Measurements from ENCODE around the gene TFDP1. TPM values are rescaled to one million over a fixed set of nuclear protein-coding genes. Genes with fewer than 3 reads are reported as not detected.

Gene TFDP1
- total and polyA plus RNA-seq, 7 donors, result 26.5 to 57.1 (median 40.2) TPM

- Histone ChIP-seq H3K27me3 (no peaks in the 10 kb centered on the region), H3K4me3 (no peak overlapping the region), H3K9me3 (no peaks in the 10 kb centered on the region), H3K4me1 (no peaks in the 10 kb centered on the region), H3K36me3 (peaks cover 0 to 14% (median 0%) of the 10 kb centered on the region in 4 donors), H3K27ac (no peak overlapping the region)
- WGBS, 2 donors, result 90 to 91% methylated on average over 15 of the region's 15 CpGs
- DNase-seq, result no peak
- no peak for TF ChIP-seq CTCF (IDR thresholded peaks at IDR 0.05)
- no peak for TF ChIP-seq EP300 (IDR thresholded peaks at IDR 0.05)
- TF ChIP-seq POLR2A (IDR thresholded peaks at IDR 0.05), result no peak
- no peak for TF ChIP-seq POLR2AphosphoS5 (IDR thresholded peaks at IDR 0.05)
- intact Hi-C loops (cut with DNase I), result no loop called here
Observed at GRCh38 chr13:113602291-113602988, 17.9 kb downstream of the TFDP1 start.

- H3K4me1 ChIP-seq, result no peaks in the 10 kb centered on the region
- H3K27ac ChIP-seq, result no peak overlapping the region
- H3K4me3 ChIP-seq, result no peak overlapping the region
- TF ChIP-seq POLR2AphosphoS5 (IDR thresholded peaks at IDR 0.05), result no peak
- TF ChIP-seq EP300 (IDR thresholded peaks at IDR 0.05), result no peak
- TF ChIP-seq POLR2A (IDR thresholded peaks at IDR 0.05), result no peak
- no peak for TF ChIP-seq CTCF (IDR thresholded peaks at IDR 0.05)
- no peak for DNase-seq
- intact Hi-C loops (cut with DNase I), result no loop called here
- H3K9me3 ChIP-seq, result no peaks in the 10 kb centered on the region
- 86 to 91% methylated on average over 13 of the region's 13 CpGs for WGBS, 2 donors
- H3K27me3 ChIP-seq, result no peaks in the 10 kb centered on the region
- peaks cover 0 to 6% (median 0%) of the 10 kb centered on the region in 4 donors for H3K36me3 ChIP-seq
Observed at GRCh38 chr13:113603116-113603710, 18.7 kb downstream of the TFDP1 start.

- no peaks in the 10 kb centered on the region for H3K4me1 ChIP-seq
- WGBS, 2 donors, result 91 to 93% methylated on average over 1 of the region's 1 CpG
- no peaks in the 10 kb centered on the region for H3K9me3 ChIP-seq
- intact Hi-C loops (cut with DNase I), result no loop called here
- no peaks in the 10 kb centered on the region for H3K27me3 ChIP-seq
- peaks cover 0 to 4% (median 0%) of the 10 kb centered on the region in 4 donors for H3K36me3 ChIP-seq
- no peak overlapping the region for H3K27ac ChIP-seq
- no peak overlapping the region for H3K4me3 ChIP-seq
- TF ChIP-seq POLR2AphosphoS5 (IDR thresholded peaks at IDR 0.05) (no peak), EP300 (IDR thresholded peaks at IDR 0.05) (no peak), POLR2A (IDR thresholded peaks at IDR 0.05) (no peak), CTCF (IDR thresholded peaks at IDR 0.05) (no peak)
- DNase-seq, result no peak
Observed at GRCh38 chr13:113604186-113604585, 19.6 kb downstream of the TFDP1 start.

- DNase-seq, result no peak
- no peaks in the 10 kb centered on the region for H3K27me3 ChIP-seq
- H3K4me3 ChIP-seq, result no peak overlapping the region
- intact Hi-C loops (cut with DNase I), result no loop called here
- H3K4me1 ChIP-seq, result no peaks in the 10 kb centered on the region
- H3K27ac ChIP-seq, result no peak overlapping the region
- no peak for TF ChIP-seq EP300 (IDR thresholded peaks at IDR 0.05)
- no peak for TF ChIP-seq POLR2A (IDR thresholded peaks at IDR 0.05)
- no peak for TF ChIP-seq POLR2AphosphoS5 (IDR thresholded peaks at IDR 0.05)
- TF ChIP-seq CTCF (IDR thresholded peaks at IDR 0.05), result no peak
- 98% methylated on average over 8 of the region's 8 CpGs for WGBS, 2 donors
- H3K9me3 ChIP-seq, result no peaks in the 10 kb centered on the region
- peaks cover 0 to 4% (median 0%) of the 10 kb centered on the region in 4 donors for H3K36me3 ChIP-seq
Observed at GRCh38 chr13:113605461-113605860, 20.9 kb downstream of the TFDP1 start.

Measured in sigmoid colon (tissue), 7 donors.